Lower lobe of right lung (tissue), 2 donors: ENCODE measurements around the gene TTC36. TPM values are rescaled to one million over a fixed set of nuclear protein-coding genes. Genes with fewer than 3 reads are reported as not detected.

Experiments used
- ATAC-seq, 2 donors: fragments of 200-7000 bp; cut with Tn5 transposase; one replicate each; pipeline ENCODE4 v1.9.1; 2020 to 2022; ENCODE audit warnings: mild to moderate bottlenecking in 2 of 2, moderate library complexity in 2 of 2
- DNase-seq: peaks from one replicate; pipeline ENCODE4 v3.0.0-alpha.2; 2020
- H3K27ac ChIP-seq: fragments of 200-600 bp; one replicate; pipeline ENCODE4 v1.8.0; 2022
- H3K27me3 ChIP-seq: fragments of 200-600 bp; one replicate; pipeline ENCODE4 v1.8.0; 2022; ENCODE audit warnings: low read depth
- H3K36me3 ChIP-seq: fragments of 200-600 bp; one replicate; pipeline ENCODE4 v1.8.0; 2022; ENCODE audit warnings: mild to moderate bottlenecking
- H3K4me1 ChIP-seq: fragments of 200-600 bp; one replicate; pipeline ENCODE4 v1.8.0; 2022
- H3K4me3 ChIP-seq: fragments of 200-600 bp; one replicate; pipeline ENCODE4 v1.8.0; 2022; ENCODE audit warnings: mild to moderate bottlenecking
- H3K9me3 ChIP-seq: fragments of 200-600 bp; one replicate; pipeline ENCODE4 v1.8.0; 2022
- intact Hi-C: fragments of 100-400 bp; cut with DNase I; formaldehyde crosslinking; loops from one replicate; pipeline ENCODE4 v1.11.0; 2022
- total RNA-seq: library from RNA; stranded (reverse); fragmentation: NEBNext Ultra II Directional; extraction: Animal tissue kit (Norgen Biotek cat#: 25700); gene quantifications from one replicate; pipeline ENCODE4 v1.2.1, GENCODE V29; 2021
- TF ChIP-seq, protein P1 (sequence below): fragments of 200-600 bp; IDR thresholded peaks from one replicate; pipeline ENCODE4 v1.8.0; 2022; ENCODE audit warnings: antibody characterized with exemption, mild to moderate bottlenecking
- donor health status: DM: no; HTN: yes; CAD: no; lungs with severe emphysema.

TTC36 gene
- total RNA-seq, 1 donor from 2014 or later, result 1.0 TPM

DNA sequence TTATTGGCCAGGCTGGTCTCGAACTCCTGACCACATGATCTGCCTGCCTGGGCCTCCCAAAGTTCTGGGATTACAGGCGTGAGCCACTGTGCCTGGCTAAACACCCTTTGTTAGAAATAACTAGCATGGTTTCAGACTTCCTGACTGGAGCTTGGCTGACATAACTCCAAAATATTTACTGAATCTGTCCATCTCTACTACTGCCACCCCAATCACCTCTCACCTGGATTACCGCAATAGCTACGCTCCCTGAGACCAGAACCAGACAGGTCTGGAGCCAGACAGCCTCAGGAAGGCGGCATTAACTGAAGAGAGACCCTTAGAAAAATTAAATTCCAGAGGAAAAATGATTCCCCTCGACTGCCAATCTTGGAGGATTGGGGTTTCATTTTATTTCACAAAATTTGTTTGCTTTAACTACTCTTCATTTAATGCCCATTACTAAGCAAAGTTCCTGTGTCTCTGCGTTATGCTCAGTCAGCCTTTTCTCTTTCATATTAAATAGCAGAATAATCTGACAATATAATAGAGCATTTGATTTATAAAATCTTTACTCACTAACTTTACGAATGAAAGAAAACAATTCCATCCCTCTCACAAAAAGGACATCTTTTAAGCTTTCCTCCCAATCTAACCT lies 16.9 kb downstream of the TTC36 start:
- intact Hi-C loops, result no loop called here
- no peaks in the 10 kb centered on the region for H3K9me3 ChIP-seq
- H3K4me1 ChIP-seq, result no peaks in the 10 kb centered on the region
- no peak overlapping the region for H3K4me3 ChIP-seq
- ATAC-seq (no peak), DNase-seq (no peak)
- no peaks in the 10 kb centered on the region for H3K27me3 ChIP-seq
- H3K27ac ChIP-seq, result no peak overlapping the region
- H3K36me3 ChIP-seq, result peaks cover 46% of the 10 kb centered on the region
- TF ChIP-seq, protein P1, sequence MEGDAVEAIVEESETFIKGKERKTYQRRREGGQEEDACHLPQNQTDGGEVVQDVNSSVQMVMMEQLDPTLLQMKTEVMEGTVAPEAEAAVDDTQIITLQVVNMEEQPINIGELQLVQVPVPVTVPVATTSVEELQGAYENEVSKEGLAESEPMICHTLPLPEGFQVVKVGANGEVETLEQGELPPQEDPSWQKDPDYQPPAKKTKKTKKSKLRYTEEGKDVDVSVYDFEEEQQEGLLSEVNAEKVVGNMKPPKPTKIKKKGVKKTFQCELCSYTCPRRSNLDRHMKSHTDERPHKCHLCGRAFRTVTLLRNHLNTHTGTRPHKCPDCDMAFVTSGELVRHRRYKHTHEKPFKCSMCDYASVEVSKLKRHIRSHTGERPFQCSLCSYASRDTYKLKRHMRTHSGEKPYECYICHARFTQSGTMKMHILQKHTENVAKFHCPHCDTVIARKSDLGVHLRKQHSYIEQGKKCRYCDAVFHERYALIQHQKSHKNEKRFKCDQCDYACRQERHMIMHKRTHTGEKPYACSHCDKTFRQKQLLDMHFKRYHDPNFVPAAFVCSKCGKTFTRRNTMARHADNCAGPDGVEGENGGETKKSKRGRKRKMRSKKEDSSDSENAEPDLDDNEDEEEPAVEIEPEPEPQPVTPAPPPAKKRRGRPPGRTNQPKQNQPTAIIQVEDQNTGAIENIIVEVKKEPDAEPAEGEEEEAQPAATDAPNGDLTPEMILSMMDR, result no peak

DNA sequence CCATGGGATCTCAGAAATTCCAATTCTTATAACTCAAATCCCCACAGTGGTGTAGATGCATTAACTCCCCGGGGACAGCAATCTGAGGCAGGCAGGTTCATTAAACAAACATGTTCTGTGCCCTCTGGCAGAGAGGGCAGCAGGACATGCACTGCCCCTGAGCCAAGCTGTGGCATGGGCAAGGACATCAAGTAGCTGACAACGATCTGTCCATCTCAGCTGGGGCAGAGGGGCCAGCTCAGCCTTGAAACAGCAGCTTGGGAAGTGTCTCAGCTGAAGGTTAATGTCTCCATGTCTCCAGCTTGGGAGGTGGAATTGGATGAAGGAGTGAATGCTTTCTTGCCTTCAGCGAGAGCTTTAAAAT lies 17.4 kb downstream of the TTC36 start:
- ATAC-seq, result no peak
- TF ChIP-seq, protein P1, result no peak
- intact Hi-C loops, result no loop called here

DNA sequence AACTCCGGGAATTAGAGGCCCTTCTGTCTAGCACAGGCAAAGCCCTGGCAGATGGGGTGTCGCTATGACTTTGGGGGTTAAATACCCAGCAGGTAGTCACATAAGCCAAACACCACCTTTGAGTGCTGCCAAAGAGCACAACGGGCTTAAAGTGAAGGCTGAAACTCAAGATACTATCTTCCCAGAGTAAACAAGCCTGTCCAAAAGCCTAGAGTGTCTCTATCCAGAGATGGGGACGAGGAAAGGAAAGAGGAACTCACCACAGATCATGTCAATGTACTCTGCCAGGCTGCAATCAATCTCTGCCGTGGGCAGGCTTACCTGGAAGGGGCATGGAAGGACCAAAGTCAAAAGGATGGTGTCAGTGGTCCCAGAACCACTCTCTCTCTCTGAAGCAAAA lies 18.3 kb downstream of the TTC36 start:
- ATAC-seq (no peak), DNase-seq (no peak)
- Histone ChIP-seq H3K27ac (no peak overlapping the region), H3K4me3 (no peak overlapping the region), H3K36me3 (peaks cover 48% of the 10 kb centered on the region), H3K27me3 (no peaks in the 10 kb centered on the region), H3K9me3 (no peaks in the 10 kb centered on the region), H3K4me1 (no peaks in the 10 kb centered on the region)
- TF ChIP-seq, protein P1, result no peak
- intact Hi-C loops, result no loop called here

More for the DNA sequence above, 17.4 kb downstream of the TTC36 start:
- no peaks in the 10 kb centered on the region for H3K9me3 ChIP-seq
- H3K4me1 ChIP-seq, result no peaks in the 10 kb centered on the region
- H3K4me3 ChIP-seq, result no peak overlapping the region
- H3K36me3 ChIP-seq, result peaks cover 46% of the 10 kb centered on the region
- H3K27me3 ChIP-seq, result no peaks in the 10 kb centered on the region
- H3K27ac ChIP-seq, result no peak overlapping the region
- no peak for DNase-seq

DNA sequence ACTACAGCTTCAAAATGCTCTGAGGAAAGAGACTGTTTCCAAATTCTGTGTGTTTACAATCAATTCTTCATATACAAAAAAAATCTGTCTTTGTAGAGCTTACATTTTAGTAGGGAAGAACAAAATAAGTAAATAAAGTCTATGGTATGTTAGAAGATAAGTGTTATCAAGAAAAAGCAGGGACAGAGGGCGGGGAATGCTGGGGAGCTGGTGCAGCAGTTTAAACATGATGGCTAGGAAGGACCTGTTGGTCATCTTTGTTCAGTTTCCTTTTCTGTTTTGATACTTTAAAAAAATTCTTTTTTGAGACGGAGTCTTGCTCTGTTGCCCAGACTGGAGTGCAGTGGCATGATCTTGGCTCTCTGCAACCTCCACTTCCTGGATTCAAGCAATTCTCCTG lies 19.9 kb downstream of the TTC36 start:
- no peak for ATAC-seq
- TF ChIP-seq, protein P1, result no peak
- no peaks in the 10 kb centered on the region for H3K27me3 ChIP-seq
- no peak overlapping the region for H3K4me3 ChIP-seq
- no peak overlapping the region for H3K27ac ChIP-seq
- H3K4me1 ChIP-seq, result no peaks in the 10 kb centered on the region
- peaks cover 60% of the 10 kb centered on the region for H3K36me3 ChIP-seq
- no peaks in the 10 kb centered on the region for H3K9me3 ChIP-seq
- intact Hi-C loops, result no loop called here
- no peak for DNase-seq

DNA sequence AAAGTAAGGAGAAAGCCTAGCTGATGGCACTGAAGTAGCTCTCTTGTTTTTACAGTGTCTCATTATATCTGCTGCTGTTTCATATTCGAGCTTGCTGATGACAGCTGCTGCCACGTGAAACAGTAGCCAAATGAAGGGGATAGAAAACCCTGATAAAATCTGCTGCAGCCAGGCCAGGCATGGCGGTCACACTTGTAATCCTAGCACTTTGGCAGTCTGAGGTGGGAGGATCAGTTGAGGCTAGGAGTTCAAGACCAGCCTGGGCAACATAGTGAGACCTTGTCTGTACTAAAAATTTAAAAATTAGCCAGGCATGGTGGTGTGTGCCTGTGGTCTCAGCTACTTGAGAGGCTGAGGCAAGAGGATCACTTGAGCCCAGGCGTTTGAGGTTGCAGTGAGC lies 25.1 kb downstream of the TTC36 start:
- Histone ChIP-seq H3K4me3 (no peak overlapping the region), H3K27me3 (no peaks in the 10 kb centered on the region), H3K9me3 (no peaks in the 10 kb centered on the region), H3K27ac (no peak overlapping the region), H3K4me1 (no peaks in the 10 kb centered on the region), H3K36me3 (peaks cover 65% of the 10 kb centered on the region)
- no peak for DNase-seq
- intact Hi-C loops, result no loop called here
- ATAC-seq, result no peak
- TF ChIP-seq, protein P1, result no peak
